NCI-H1930 (cell line): ENCODE data around the gene EVI2B.
"Not testable (repeated sequence)": the region's sequence is repeated elsewhere in the genome, so short reads cannot be mapped to it uniquely, and the experiment has no call there.

Experiments
- DNase-seq, 2 experiments: peaks; one replicate each; lab custom pipeline; 2025; lab: John Stamatoyannopoulos, UW

The EVI2B gene

GRCh38 chr17:31310886-31311285, 3.0 kb downstream of the EVI2B start:
- no peak for DNase-seq

- DNase-seq: no peak
Measured at GRCh38 chr17:31310260-31310659, 3.6 kb downstream of the EVI2B start.

- no peak for DNase-seq
Measured at GRCh38 chr17:31309556-31309955, 4.3 kb downstream of the EVI2B start.

GRCh38 chr17:31308372-31309334, 5.2 kb downstream of the EVI2B start:
- DNase-seq: no peak

- no peak for DNase-seq
Measured at GRCh38 chr17:31307640-31308039, 6.2 kb downstream of the EVI2B start.

DNA sequence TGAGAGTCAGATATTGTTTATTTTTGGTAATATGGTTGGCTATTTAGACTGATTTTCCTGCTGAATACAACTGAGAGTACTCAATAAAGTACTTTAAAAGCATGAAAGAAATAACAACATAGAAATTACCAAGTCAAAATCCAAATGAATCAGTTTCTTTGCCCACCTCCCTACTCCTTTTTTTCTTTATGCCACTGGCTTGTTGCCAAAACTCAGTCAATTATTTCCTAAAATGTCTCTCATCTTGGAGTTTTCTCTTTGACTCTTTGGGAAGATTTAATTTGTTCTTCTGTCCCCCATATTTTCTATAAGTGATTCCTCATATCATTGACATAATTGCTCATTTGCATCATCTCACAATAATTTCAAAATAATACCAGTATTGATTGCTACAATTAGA, 14.2 kb downstream of the EVI2B start:
- DNase-seq: no peak

GRCh38 chr17:31297090-31297489, 16.8 kb downstream of the EVI2B start, which contains the start of gene OMG:
Gene OMG, minus strand, starts transcription at chr17:31297239. Its CDS starts 908 bp downstream, at chr17:31296331.
- DNase-seq: no peak

DNA sequence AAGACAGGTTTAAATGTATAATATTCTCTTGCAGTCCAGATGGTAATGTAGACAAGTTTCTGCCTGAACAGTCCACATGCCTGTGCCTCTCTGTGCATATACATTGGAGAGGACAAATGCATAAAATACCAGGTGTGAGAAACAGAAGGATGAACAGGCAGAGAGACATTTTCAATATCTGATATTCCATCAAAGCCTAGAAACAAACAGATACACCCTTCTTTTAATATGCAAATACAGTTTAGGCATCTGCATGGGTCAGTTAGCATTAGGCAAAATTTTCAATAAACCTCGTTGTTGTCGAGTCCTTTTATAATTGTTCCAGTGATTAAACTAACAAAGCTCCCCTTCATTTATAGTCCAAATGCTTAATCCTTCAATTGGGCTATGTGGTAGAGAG, 17.7 kb downstream of the EVI2B start:
- DNase-seq: no peak

DNA sequence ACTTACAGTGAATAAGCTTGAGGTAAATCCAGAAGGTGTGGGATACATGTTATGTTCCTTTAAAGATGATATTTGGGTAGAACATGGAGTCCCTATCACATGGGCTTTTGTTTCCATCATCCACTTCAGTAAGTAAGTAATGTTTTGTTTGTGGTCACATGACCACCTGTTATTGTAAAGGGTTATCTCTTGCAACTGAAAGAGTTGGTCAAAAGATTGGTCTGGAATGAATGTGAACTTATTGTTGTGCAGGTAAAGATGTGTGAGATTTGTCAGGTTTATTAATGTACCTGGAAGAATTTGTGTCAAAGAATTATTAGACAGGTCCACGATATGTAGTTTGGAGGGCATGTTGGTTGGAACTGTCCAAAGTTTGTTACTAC, 18.4 kb downstream of the EVI2B start:
- DNase-seq: no peak

DNA sequence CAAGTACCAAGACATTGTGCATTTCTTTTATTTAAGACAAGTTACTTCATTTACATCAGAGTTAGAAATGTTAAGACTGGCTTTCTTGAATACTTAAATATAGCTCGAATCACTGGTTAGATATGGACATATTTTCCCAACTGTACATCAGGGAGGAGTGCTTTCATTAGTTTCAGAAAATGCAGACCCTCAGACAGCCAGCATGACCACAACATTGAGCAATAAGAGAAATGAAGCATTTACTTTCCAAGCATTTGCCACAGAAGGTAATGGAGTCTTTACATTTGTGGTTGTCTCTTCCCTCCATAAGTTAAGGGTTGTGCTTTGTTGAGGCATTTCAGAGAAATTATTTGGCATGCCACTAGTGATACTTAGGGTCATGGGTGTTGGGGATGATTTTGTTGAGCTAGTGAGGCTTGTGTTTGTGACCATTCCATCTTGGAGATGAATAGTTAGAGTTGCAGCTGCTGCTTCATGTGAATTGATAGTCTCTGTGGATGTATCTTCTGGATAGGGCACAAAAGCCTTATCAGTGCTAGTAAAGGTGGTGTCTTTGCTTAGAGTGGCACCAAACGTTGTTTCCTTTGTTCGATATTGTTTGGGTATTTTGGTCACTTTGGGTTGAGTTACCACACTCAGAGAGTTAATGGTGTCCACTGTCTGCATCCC, 18.9 kb downstream of the EVI2B start:
- DNase-seq: no peak

DNA sequence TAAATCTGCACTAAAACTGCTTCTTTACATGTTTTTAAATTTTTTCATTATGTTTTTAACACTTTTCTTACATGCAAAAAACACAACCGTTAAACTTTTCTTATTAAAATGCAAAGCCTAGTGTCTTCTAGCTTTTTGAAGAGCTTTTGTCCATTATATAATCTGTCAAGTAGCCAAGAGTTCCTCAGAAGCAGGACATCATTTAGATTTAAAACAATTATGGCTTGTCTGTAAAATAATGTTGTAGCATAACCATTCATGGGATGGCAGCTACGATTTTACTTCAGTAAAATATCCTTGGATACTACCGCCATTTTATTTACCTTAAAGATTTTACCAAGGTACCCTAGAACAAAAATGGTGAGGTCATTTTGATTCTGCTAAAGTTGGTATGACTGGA, 19.6 kb downstream of the EVI2B start:
- DNase-seq: no peak

GRCh38 chr17:31293581-31293980, 20.3 kb downstream of the EVI2B start:
- no peak for DNase-seq

DNA sequence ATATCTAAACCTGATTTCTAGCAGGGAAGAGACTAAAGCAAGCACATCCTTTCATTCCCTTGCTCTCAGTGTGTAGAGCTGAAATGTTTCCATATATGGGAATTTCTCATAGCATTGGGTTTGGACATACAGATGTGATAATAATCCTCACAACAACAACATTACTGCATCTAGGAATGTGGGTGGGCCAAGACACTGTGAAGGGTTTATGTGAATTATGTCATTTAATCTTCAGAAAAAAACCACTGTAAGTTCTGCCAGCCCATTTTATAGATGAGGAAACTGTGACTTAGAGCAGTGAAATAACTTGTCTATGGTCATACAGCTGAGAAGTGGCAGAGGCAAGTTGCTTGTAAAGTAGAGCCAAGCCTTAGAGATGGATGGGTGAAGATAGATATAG, 22.0 kb downstream of the EVI2B start:
- no peak for DNase-seq

GRCh38 chr17:31289790-31290189, 24.1 kb downstream of the EVI2B start:
- no peak for DNase-seq

GRCh38 chr17:31287932-31288331, 25.9 kb downstream of the EVI2B start:
- DNase-seq: not testable (repeated sequence)

- DNase-seq: no peak
Measured at GRCh38 chr17:31286587-31286986, 27.3 kb downstream of the EVI2B start.

DNA sequence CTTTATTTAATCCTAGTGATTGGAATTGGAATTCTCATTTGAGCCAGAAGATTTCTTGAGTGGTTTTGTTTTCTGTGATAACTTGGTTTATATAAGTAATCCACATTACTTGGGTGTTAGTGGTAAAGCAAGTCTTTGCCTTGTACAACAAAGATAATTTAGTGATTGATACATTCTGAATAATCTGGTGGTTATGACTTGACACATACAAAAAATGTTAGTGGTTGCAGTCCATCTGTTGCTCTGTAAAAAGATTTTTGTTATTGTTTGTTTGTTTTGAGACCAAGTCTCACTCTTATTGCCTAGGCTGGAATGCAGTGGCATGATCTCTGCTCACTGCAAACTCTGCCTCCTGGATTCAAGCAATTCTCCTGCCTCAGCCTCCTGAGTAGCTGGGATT, 30.0 kb downstream of the EVI2B start:
- no peak for DNase-seq

DNA sequence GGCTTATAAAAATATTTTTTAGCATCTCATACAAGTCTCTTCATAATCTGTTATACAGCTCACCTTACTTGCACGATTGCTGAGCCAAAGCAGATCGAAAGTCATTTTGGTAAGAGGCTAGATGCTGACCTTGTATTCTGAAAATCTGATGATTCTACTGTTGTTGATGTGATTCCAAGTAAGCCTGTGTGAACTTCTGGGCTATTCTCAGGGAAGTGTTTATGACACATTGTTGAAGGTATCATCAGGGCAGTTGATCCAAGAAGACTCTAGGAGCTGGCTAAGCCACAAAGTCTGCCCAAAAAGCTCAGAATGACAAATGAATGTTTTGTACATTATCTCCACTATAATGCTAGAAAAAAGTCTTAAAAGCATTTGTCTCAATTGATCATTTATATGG, 32.8 kb downstream of the EVI2B start:
- no peak for DNase-seq

GRCh38 chr17:31279401-31279800, 34.5 kb downstream of the EVI2B start:
- no peak for DNase-seq

DNA sequence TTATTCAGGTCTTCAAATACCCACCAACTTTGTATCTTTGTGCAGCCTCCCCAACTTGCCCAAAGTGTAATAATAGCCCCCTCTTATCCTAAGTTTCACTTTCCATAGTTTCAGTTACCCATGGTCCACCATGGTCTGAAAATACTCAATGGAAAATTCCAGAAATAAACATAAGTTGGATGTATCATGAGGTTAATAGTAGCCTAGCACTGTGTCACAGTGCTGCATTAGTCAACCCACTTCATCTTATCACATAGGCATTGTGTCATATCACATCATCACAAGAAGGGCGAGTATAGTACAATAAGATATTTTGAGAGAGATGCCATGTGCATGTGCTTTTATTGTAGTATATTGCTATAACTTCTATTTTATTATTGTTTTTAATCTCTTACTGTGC, 38.7 kb downstream of the EVI2B start:
- DNase-seq: no peak

- no peak for DNase-seq
Measured at GRCh38 chr17:31274252-31274651, 39.6 kb downstream of the EVI2B start.

GRCh38 chr17:31273516-31273915, 40.3 kb downstream of the EVI2B start:
- no peak for DNase-seq

DNA sequence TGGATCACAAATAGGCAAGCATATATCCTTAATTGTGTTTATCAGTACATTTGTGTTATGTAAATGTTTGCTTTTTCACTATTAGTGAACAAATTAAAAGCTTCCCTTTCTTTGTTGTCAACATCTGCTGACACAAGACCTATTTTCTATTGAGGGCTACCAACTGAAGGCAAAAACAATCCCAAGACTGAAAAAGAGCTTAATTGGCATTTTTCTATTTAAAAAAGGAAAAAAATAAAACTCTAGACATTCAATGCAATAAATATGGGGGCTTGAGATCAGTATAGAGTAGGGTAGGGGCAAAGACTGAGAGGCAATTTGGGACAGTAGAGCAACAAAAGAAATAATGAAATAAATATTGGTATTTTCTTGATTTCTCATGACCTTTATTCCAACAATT, 41.1 kb downstream of the EVI2B start:
- no peak for DNase-seq
